ENCODE data around the gene GSTM4.
"Not testable (repeated sequence)": the region's sequence is repeated elsewhere in the genome, so short reads cannot be mapped to it uniquely, and the experiment has no call there.

GSTM4 gene

DNA sequence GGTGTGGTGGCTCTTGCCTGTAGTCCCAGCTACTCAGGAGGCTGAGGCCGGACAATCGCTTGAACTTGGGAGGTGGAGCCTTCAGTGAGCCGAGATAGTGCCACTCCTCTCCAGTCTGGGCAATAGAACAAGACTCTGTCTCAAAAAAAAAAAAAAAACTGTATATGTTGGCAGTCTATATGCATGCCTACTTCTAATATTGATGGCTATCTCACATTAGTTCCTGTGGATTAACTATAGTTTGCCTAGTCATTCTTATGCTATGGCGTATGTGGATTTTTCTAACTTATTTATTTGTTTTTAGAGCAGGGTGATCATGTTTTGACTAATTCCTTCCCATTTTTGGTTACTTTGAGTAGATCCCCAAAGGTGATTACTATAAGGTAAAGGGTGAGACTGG, 41.2 kb downstream of the GSTM4 start:
- Histone ChIP-seq H3K27me3 (ENCODE audit: control insufficient read depth in 1 of 2, insufficient read depth in 2 of 2, low read length in 2 of 2) (no peaks in the 10 kb centered on the region), H3K36me3 (ENCODE audit: control insufficient read depth in 1 of 2, insufficient read depth in 2 of 2, low read length in 2 of 2) (no peaks in the 10 kb centered on the region), H3K9me3 (ENCODE audit: control insufficient read depth in 1 of 2, low read length in 2 of 2) (no peaks in the 10 kb centered on the region), H3K9ac (ENCODE audit: low read depth in 1 of 2, low read length in 2 of 2) (no peak overlapping the region), H3K4me1 (ENCODE audit: control insufficient read depth in 1 of 2, insufficient read depth in 2 of 2, low read length in 2 of 2) (no peaks in the 10 kb centered on the region), H3K4me3 (ENCODE audit: low read depth in 1 of 2, low read length in 2 of 2) (no peak overlapping the region), H3K27ac (ENCODE audit: low read depth, low read length) (no peak overlapping the region)

GRCh38 chr1:109697861-109698260, 42.0 kb downstream of the GSTM4 start:
- not testable (repeated sequence) for H3K27ac ChIP-seq (ENCODE audit: low read depth, low read length); H3K4me3 ChIP-seq (ENCODE audit: low read depth in 1 of 2, low read length in 2 of 2); H3K4me1 ChIP-seq (ENCODE audit: control insufficient read depth in 1 of 2, insufficient read depth in 2 of 2, low read length in 2 of 2); H3K36me3 ChIP-seq (ENCODE audit: control insufficient read depth in 1 of 2, insufficient read depth in 2 of 2, low read length in 2 of 2); H3K9ac ChIP-seq (ENCODE audit: low read depth in 1 of 2, low read length in 2 of 2); H3K9me3 ChIP-seq (ENCODE audit: control insufficient read depth in 1 of 2, low read length in 2 of 2); H3K27me3 ChIP-seq (ENCODE audit: control insufficient read depth in 1 of 2, insufficient read depth in 2 of 2, low read length in 2 of 2)

GRCh38 chr1:109702940-109703339, 47.0 kb downstream of the GSTM4 start:
- H3K4me3 ChIP-seq (ENCODE audit: low read depth in 1 of 2, low read length in 2 of 2); H3K27me3 ChIP-seq (ENCODE audit: control insufficient read depth in 1 of 2, insufficient read depth in 2 of 2, low read length in 2 of 2); H3K27ac ChIP-seq (ENCODE audit: low read depth, low read length); H3K9me3 ChIP-seq (ENCODE audit: control insufficient read depth in 1 of 2, low read length in 2 of 2); H3K36me3 ChIP-seq (ENCODE audit: control insufficient read depth in 1 of 2, insufficient read depth in 2 of 2, low read length in 2 of 2); H3K4me1 ChIP-seq (ENCODE audit: control insufficient read depth in 1 of 2, insufficient read depth in 2 of 2, low read length in 2 of 2); H3K9ac ChIP-seq (ENCODE audit: low read depth in 1 of 2, low read length in 2 of 2): not testable (repeated sequence)

DNA sequence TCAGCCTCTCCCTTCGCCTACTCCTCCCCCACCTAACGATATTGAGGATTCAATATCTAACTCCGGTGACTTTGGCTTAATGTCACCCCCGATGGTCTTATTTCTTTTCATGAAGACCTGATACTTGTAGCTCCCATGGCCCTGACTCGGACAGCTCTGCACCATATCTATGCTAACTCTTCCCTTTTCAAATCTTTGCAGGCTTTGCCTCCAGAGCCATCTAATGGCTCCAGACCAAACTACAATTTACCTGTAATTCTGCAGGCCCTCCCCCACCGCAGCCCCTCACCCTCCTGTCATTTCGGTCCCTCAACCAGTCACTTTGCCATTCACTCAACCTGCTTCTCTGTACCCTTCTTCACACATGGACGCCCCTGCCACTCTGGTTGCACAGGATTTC, 48.3 kb downstream of the GSTM4 start:
- H3K27ac ChIP-seq (ENCODE audit: low read depth, low read length): no peak overlapping the region
- peaks cover 4 to 5% of the 10 kb centered on the region in 2 donors for H3K9me3 ChIP-seq (ENCODE audit: control insufficient read depth in 1 of 2, low read length in 2 of 2)
- H3K4me1 ChIP-seq (ENCODE audit: control insufficient read depth in 1 of 2, insufficient read depth in 2 of 2, low read length in 2 of 2): no peaks in the 10 kb centered on the region
- no peak overlapping the region for H3K4me3 ChIP-seq (ENCODE audit: low read depth in 1 of 2, low read length in 2 of 2)
- no peaks in the 10 kb centered on the region for H3K36me3 ChIP-seq (ENCODE audit: control insufficient read depth in 1 of 2, insufficient read depth in 2 of 2, low read length in 2 of 2)
- H3K9ac ChIP-seq (ENCODE audit: low read depth in 1 of 2, low read length in 2 of 2): no peak overlapping the region
- H3K27me3 ChIP-seq (ENCODE audit: control insufficient read depth in 1 of 2, insufficient read depth in 2 of 2, low read length in 2 of 2): no peaks in the 10 kb centered on the region

DNA sequence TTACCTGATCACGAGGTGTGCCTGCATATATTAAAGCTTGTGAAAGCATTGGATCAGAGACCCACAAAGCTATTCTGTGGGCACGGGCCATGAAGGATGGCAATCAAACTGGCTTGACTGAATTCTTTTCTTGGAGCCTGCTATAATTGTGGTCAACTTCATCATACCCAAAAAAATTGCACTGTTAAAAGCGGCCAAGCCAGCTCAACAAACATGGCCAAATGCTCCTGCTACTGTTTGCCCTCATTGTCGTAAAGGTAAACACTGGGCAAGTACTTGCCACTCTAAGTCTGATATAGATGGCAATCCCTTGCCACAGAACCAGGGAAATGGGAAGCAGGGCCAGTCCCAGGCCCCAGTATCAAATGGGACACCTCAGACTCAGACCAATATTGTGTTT, 49.5 kb downstream of the GSTM4 start:
- Histone ChIP-seq H3K4me1 (ENCODE audit: control insufficient read depth in 1 of 2, insufficient read depth in 2 of 2, low read length in 2 of 2) (no peaks in the 10 kb centered on the region), H3K9ac (ENCODE audit: low read depth in 1 of 2, low read length in 2 of 2) (no peak overlapping the region), H3K9me3 (ENCODE audit: control insufficient read depth in 1 of 2, low read length in 2 of 2) (peaks cover 4 to 6% of the 10 kb centered on the region in 2 donors), H3K27me3 (ENCODE audit: control insufficient read depth in 1 of 2, insufficient read depth in 2 of 2, low read length in 2 of 2) (no peaks in the 10 kb centered on the region), H3K27ac (ENCODE audit: low read depth, low read length) (no peak overlapping the region), H3K36me3 (ENCODE audit: control insufficient read depth in 1 of 2, insufficient read depth in 2 of 2, low read length in 2 of 2) (no peaks in the 10 kb centered on the region), H3K4me3 (ENCODE audit: low read depth in 1 of 2, low read length in 2 of 2) (no peak overlapping the region)

DNA sequence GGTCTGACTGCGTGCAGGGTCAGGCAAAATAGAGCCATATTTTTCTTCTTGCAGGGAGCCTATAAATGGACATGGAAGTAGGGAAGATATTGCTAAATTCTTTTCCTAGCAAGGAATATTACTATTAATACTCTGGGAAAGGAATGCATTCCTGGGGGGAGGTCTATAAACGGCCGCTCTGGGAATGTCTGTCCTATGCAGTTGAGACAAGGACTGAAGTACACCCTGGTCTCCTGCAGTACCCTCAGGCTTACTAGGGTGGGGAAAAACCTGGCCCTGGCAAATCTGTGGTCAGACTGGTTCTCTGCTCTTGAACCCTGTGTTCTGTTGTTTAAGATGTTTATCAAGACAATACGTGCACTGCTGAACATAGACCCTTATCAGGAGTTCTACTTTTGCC, 53.0 kb downstream of the GSTM4 start:
- not testable (repeated sequence) for H3K9ac ChIP-seq (ENCODE audit: low read depth in 1 of 2, low read length in 2 of 2); H3K36me3 ChIP-seq (ENCODE audit: control insufficient read depth in 1 of 2, insufficient read depth in 2 of 2, low read length in 2 of 2); H3K27ac ChIP-seq (ENCODE audit: low read depth, low read length); H3K27me3 ChIP-seq (ENCODE audit: control insufficient read depth in 1 of 2, insufficient read depth in 2 of 2, low read length in 2 of 2); H3K4me3 ChIP-seq (ENCODE audit: low read depth in 1 of 2, low read length in 2 of 2); H3K9me3 ChIP-seq (ENCODE audit: control insufficient read depth in 1 of 2, low read length in 2 of 2); H3K4me1 ChIP-seq (ENCODE audit: control insufficient read depth in 1 of 2, insufficient read depth in 2 of 2, low read length in 2 of 2)

DNA sequence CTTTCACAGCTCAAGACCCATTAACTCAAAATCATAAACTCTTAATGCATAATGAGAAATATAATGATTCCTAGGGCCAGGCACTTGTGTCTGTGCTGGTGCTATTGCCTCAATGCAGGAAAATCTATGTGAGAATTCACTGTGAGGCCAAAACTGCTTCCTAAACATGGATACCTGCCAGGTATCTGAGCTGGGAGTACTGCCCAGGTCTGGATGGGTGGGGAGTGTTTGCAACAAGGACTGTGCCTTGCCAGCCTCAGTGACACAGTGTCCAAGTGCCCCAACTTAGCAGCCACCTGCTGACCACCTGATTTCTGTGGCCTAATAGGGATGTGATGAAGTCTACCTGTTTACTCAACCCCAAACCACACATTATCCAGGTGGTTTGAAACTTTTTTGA, 53.9 kb downstream of the GSTM4 start:
- not testable (repeated sequence) for H3K4me3 ChIP-seq (ENCODE audit: low read depth in 1 of 2, low read length in 2 of 2); H3K27me3 ChIP-seq (ENCODE audit: control insufficient read depth in 1 of 2, insufficient read depth in 2 of 2, low read length in 2 of 2); H3K27ac ChIP-seq (ENCODE audit: low read depth, low read length); H3K4me1 ChIP-seq (ENCODE audit: control insufficient read depth in 1 of 2, insufficient read depth in 2 of 2, low read length in 2 of 2); H3K9me3 ChIP-seq (ENCODE audit: control insufficient read depth in 1 of 2, low read length in 2 of 2); H3K9ac ChIP-seq (ENCODE audit: low read depth in 1 of 2, low read length in 2 of 2); H3K36me3 ChIP-seq (ENCODE audit: control insufficient read depth in 1 of 2, insufficient read depth in 2 of 2, low read length in 2 of 2)

Data from duodenal mucosa (tissue), 2 donors.